Activated naive CD4-positive, alpha-beta T cell treated with anti-CD3 and anti-CD28 coated beads for 36 hours (primary cell): ENCODE results near the gene LMO2. TPM values are rescaled to one million over a fixed set of nuclear protein-coding genes. Genes with fewer than 3 reads are reported as not detected.
"Not testable (repeated sequence)": the region's sequence is repeated elsewhere in the genome, so short reads cannot be mapped to it uniquely, and the experiment has no call there.

Source experiments
- CTCF ChIA-PET: fragments of 350-600 bp; sonication (Branson Sonifier 250); formaldehyde crosslinking; loops from one replicate; lab custom pipeline; 2021; ENCODE audit warnings: antibody characterized with exemption; lab: Charles Lee
- DNase-seq: peaks from one replicate; pipeline ENCODE4 v3.0.0-alpha.2; 2020
- H3K27ac Mint-ChIP-seq: one replicate; pipeline ENCODE4 v1.8.0; 2021; ENCODE audit warnings: mild to moderate bottlenecking, mixed read lengths
- H3K27me3 Mint-ChIP-seq: one replicate; pipeline ENCODE4 v1.8.0; 2021; ENCODE audit warnings: low read depth, mixed read lengths
- H3K36me3 Mint-ChIP-seq: one replicate; pipeline ENCODE4 v1.8.0; 2021; ENCODE audit warnings: low read depth, mixed read lengths
- H3K4me1 Mint-ChIP-seq: one replicate; pipeline ENCODE4 v1.8.0; 2021; ENCODE audit warnings: low read depth, mixed read lengths
- H3K4me3 Mint-ChIP-seq: one replicate; pipeline ENCODE4 v1.8.0; 2021; ENCODE audit warnings: mild to moderate bottlenecking, moderate library complexity, mixed read lengths
- H3K9me3 Mint-ChIP-seq: one replicate; pipeline ENCODE4 v1.8.0; 2021; ENCODE audit warnings: mixed read lengths
- intact Hi-C: fragments of 100-400 bp; cut with micrococcal nuclease; formaldehyde crosslinking; loops from one replicate; pipeline ENCODE4 v1.15.1; 2023
- total RNA-seq, 2 experiments: library from RNA; stranded (reverse); gene quantifications; one replicate each; pipeline ENCODE4 v1.2.3, GENCODE V29; 2021

LMO2 gene
- not detected for total RNA-seq

- Mint-ChIP-seq H3K4me3 (peak within 1 kb of the TSS; percentile 20), H3K36me3 (no peaks in the 10 kb centered on the region), H3K27me3 (peaks cover 58% of the 10 kb centered on the region), H3K27ac (peak within 1 kb of the TSS; percentile 54), H3K9me3 (no peaks in the 10 kb centered on the region), H3K4me1 (peaks cover 46% of the 10 kb centered on the region)
- intact Hi-C loops: loop anchor here (1.0 to 10.0 kb wide), 7 partner anchors 160 to 1380 kb away; partner anchors contain the start of genes ABTB2 and C11orf91
- no peak for DNase-seq
- CTCF ChIA-PET: interaction anchor here (0.7 to 1.4 kb wide), 4 partner anchors 17 to 84 kb away, joined by 3 to 5 read pairs (median 3); no protein-coding TSS in a partner anchor
Observed at GRCh38 chr11:33891714-33892327, at the start of gene LMO2. TSS of gene LMO2 (minus strand) at chr11:33892076. CDS start at chr11:33869716, 22,360 bp downstream.

GRCh38 chr11:33940538-33940815 lies 48.6 kb upstream of the LMO2 start:
- no peak for DNase-seq
- intact Hi-C loops: no loop called here
- no peak overlapping the region for H3K4me3 Mint-ChIP-seq
- no peaks in the 10 kb centered on the region for H3K9me3 Mint-ChIP-seq
- no peaks in the 10 kb centered on the region for H3K27me3 Mint-ChIP-seq
- H3K27ac Mint-ChIP-seq: no peak overlapping the region
- H3K4me1 Mint-ChIP-seq: no peaks in the 10 kb centered on the region
- H3K36me3 Mint-ChIP-seq: no peaks in the 10 kb centered on the region
- CTCF ChIA-PET: no interaction called here

GRCh38 chr11:33936725-33937604 lies 45.1 kb upstream of the LMO2 start:
- intact Hi-C loops: no loop called here
- Mint-ChIP-seq H3K27me3 (peaks cover 4% of the 10 kb centered on the region), H3K36me3 (peaks cover 2% of the 10 kb centered on the region), H3K9me3 (peaks cover 10% of the 10 kb centered on the region), H3K4me3 (no peak overlapping the region), H3K27ac (no peak overlapping the region), H3K4me1 (no peaks in the 10 kb centered on the region)
- DNase-seq: no peak
- CTCF ChIA-PET: interaction anchor here (0.7 kb wide), 1 partner anchor 50 kb away, joined by 3 read pairs; no protein-coding TSS in a partner anchor

- peaks cover 2% of the 10 kb centered on the region for H3K36me3 Mint-ChIP-seq
- no peak overlapping the region for H3K27ac Mint-ChIP-seq
- no peak for DNase-seq
- H3K4me3 Mint-ChIP-seq: no peak overlapping the region
- peaks cover 4% of the 10 kb centered on the region for H3K27me3 Mint-ChIP-seq
- intact Hi-C loops: no loop called here
- peaks cover 17% of the 10 kb centered on the region for H3K9me3 Mint-ChIP-seq
- CTCF ChIA-PET: no interaction called here
- no peaks in the 10 kb centered on the region for H3K4me1 Mint-ChIP-seq
Observed at GRCh38 chr11:33935461-33936456, 43.9 kb upstream of the LMO2 start.

- peaks cover 17% of the 10 kb centered on the region for H3K9me3 Mint-ChIP-seq
- H3K4me3 Mint-ChIP-seq: no peak overlapping the region
- no peak for DNase-seq
- H3K4me1 Mint-ChIP-seq: peaks cover 3% of the 10 kb centered on the region
- peaks cover 4% of the 10 kb centered on the region for H3K27me3 Mint-ChIP-seq
- H3K27ac Mint-ChIP-seq: no peak overlapping the region
- intact Hi-C loops: no loop called here
- CTCF ChIA-PET: no interaction called here
- peaks cover 2% of the 10 kb centered on the region for H3K36me3 Mint-ChIP-seq
Observed at GRCh38 chr11:33935005-33935404, 43.1 kb upstream of the LMO2 start.

GRCh38 chr11:33934450-33934849 lies 42.6 kb upstream of the LMO2 start:
- peaks cover 4% of the 10 kb centered on the region for H3K27me3 Mint-ChIP-seq
- no peak overlapping the region for H3K4me3 Mint-ChIP-seq
- H3K9me3 Mint-ChIP-seq: peaks cover 17% of the 10 kb centered on the region
- peaks cover 2% of the 10 kb centered on the region for H3K36me3 Mint-ChIP-seq
- intact Hi-C loops: no loop called here
- peaks cover 4% of the 10 kb centered on the region for H3K4me1 Mint-ChIP-seq
- H3K27ac Mint-ChIP-seq: no peak overlapping the region
- DNase-seq: no peak
- CTCF ChIA-PET: no interaction called here

- peaks cover 4% of the 10 kb centered on the region for H3K4me1 Mint-ChIP-seq
- H3K36me3 Mint-ChIP-seq: peaks cover 2% of the 10 kb centered on the region
- H3K27ac Mint-ChIP-seq: no peak overlapping the region
- peaks cover 6% of the 10 kb centered on the region for H3K27me3 Mint-ChIP-seq
- CTCF ChIA-PET: interaction anchor here (0.6 kb wide), 1 partner anchor 953 kb away, joined by 3 read pairs; no protein-coding TSS in a partner anchor
- DNase-seq: no peak
- intact Hi-C loops: no loop called here
- H3K9me3 Mint-ChIP-seq: peaks cover 17% of the 10 kb centered on the region
- H3K4me3 Mint-ChIP-seq: no peak overlapping the region
Observed at GRCh38 chr11:33933602-33934001, 41.7 kb upstream of the LMO2 start.

- intact Hi-C loops: no loop called here
- peaks cover 17% of the 10 kb centered on the region for H3K9me3 Mint-ChIP-seq
- H3K4me3 Mint-ChIP-seq: no peak overlapping the region
- H3K4me1 Mint-ChIP-seq: peaks cover 4% of the 10 kb centered on the region
- H3K27ac Mint-ChIP-seq: no peak overlapping the region
- peaks cover 2% of the 10 kb centered on the region for H3K36me3 Mint-ChIP-seq
- CTCF ChIA-PET: no interaction called here
- DNase-seq: no peak
- H3K27me3 Mint-ChIP-seq: peaks cover 6% of the 10 kb centered on the region
Observed at GRCh38 chr11:33932721-33933120, 40.8 kb upstream of the LMO2 start.

GRCh38 chr11:33931739-33932366 lies 40.0 kb upstream of the LMO2 start:
- H3K27ac Mint-ChIP-seq, H3K36me3 Mint-ChIP-seq, CTCF ChIA-PET, H3K4me3 Mint-ChIP-seq, intact Hi-C loops, DNase-seq, H3K4me1 Mint-ChIP-seq: not testable (repeated sequence)
- Mint-ChIP-seq H3K9me3 (peaks cover 17% of the 10 kb centered on the region), H3K27me3 (peaks cover 12% of the 10 kb centered on the region)

GRCh38 chr11:33931067-33931466 lies 39.2 kb upstream of the LMO2 start:
- H3K9me3 Mint-ChIP-seq: peaks cover 17% of the 10 kb centered on the region
- H3K36me3 Mint-ChIP-seq: peaks cover 2% of the 10 kb centered on the region
- intact Hi-C loops: no loop called here
- CTCF ChIA-PET: no interaction called here
- H3K27me3 Mint-ChIP-seq: peaks cover 12% of the 10 kb centered on the region
- peaks cover 4% of the 10 kb centered on the region for H3K4me1 Mint-ChIP-seq
- H3K4me3 Mint-ChIP-seq: no peak overlapping the region
- no peak for DNase-seq
- H3K27ac Mint-ChIP-seq: no peak overlapping the region

- Mint-ChIP-seq H3K36me3 (peaks cover 2% of the 10 kb centered on the region), H3K9me3 (peaks cover 17% of the 10 kb centered on the region), H3K4me3 (no peak overlapping the region), H3K4me1 (peaks cover 4% of the 10 kb centered on the region), H3K27me3 (peaks cover 12% of the 10 kb centered on the region), H3K27ac (no peak overlapping the region)
- no peak for DNase-seq
- intact Hi-C loops: no loop called here
- CTCF ChIA-PET: no interaction called here
Observed at GRCh38 chr11:33930317-33931021, 38.6 kb upstream of the LMO2 start.
